Heart left ventricle (tissue), 13 donors: Measurements from ENCODE around the gene PDZD7.

Experiments used
- CTCF ChIP-seq, 12 donors: fragments of 200-600 bp; sonication (generic) in 4 of 12; IDR thresholded peaks; one replicate each; pipeline versions ENCODE4 v1.5.0 to v1.8.0; 2018 to 2022; ENCODE audit warnings: antibody characterized with exemption in 12 of 12, mild to moderate bottlenecking in 5 of 12
- POLR2A ChIP-seq, 2 donors: fragments of 450-650 bp; IDR thresholded peaks; one replicate each; pipeline ENCODE4 v1.6.1; 2017; ENCODE audit warnings: antibody characterized with exemption in 2 of 2, mild to moderate bottlenecking in 2 of 2, moderate library complexity in 2 of 2
- donor health status: ischemic (EF 13 %, LVEDD 7.1; RV severe dilation, severe dysfunction).
- donor health status: DM: no; HTN: yes; CAD: no.
- donor health status: DM: no; HTN: no; CAD: no.
- donor health status: ischemic (EF 25% LVEDD 6.9; RV normal size, moderate dysfunction).
- donor health status: ischemic (EF 25% LVEDD 5.7; RV mildly dilated, moderate dysfunction).
- donor health status: ischemic (EF 35%, LVEDD 5.7; RV mildly dilated, moderate dysfunction).
- donor health status: nonischemic (EF 11% LVEDD 7.7; RV severe dilation, severe dysfunction).
- donor health status: DM: yes; HTN: yes; CAD: no.
- donor health status: PGD.
- donor health status: ischemic (EF 29% LVEDD 5.4; RV normal size, mild dysfunction).
- donor health status: nonischemic (EF 23%, LVEDD 6.1; RV moderate dilation, normal function).

- no peak for TF ChIP-seq CTCF (IDR thresholded peaks at IDR 0.05)
- TF ChIP-seq POLR2A (IDR thresholded peaks at IDR 0.05) = no peak
Measured at GRCh38 chr10:101040851-101041250, 9.9 kb upstream of the PDZD7 start.
